ENCODE results near the gene PRDM1.

Gene PRDM1

DNA sequence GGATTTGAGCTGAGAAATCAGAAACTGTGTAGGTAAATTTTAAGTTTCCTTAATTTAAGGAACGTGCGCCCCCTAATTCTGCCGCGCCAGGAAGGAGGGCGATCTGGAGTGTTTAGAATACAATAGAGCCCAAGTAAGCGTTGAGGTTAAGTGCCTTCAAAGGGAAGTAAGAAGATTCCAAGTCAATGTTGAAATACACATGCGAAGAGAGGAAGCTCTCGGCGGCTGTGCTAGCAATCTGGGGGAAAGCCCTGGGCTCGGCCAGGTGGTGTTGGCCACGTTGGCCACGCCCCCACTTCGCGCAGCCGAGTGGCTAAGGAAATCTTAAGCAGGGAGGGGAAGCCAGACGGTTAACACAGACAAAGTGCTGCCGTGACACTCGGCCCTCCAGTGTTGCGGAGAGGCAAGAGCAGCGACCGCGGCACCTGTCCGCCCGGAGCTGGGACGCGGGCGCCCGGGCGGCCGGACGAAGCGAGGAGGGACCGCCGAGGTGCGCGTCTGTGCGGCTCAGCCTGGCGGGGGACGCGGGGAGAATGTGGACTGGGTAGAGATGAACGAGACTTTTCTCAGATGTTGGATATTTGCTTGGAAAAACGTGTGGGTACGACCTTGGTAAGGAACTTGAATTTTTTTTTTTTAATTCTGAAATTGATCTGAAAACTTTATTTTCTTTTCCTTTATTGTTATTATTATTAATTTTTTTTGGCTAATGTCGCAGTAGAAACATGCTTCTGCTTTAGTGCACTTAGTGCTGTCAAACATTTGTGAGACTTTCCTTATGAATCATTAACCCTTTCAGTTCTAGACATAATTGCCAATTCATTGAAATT lies at the start of gene PRDM1:
Gene PRDM1 (plus strand): TSS at position 353 of the 830 bp plus-strand sequence. CDS start 218 bp downstream, at position 571.
- peak; percentile 79 for FAIRE-seq
- DNase-seq (ENCODE audit: insufficient read length, low spot score): peak; percentile 64

DNA sequence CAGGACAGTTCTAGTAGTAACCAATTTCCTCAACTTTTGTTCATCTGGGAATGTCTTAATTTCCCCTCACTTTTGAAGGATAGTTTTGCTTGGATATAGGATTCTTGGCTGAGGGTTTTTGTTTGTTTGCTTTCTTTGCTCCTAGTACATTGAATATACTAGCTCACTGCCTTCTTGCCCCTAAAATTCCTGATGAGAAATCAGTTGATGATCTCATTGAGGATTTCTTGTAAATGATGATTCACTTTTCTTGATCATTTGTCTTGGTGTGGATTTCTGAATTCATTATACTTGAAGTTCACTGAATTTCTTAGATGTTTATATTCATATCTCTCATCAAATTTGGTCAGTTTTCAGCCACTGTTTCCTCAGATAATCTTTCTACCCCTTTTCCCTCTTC lies 49.1 kb upstream of the PRDM1 start:
- DNase-seq (ENCODE audit: insufficient read length, low spot score) (peak; percentile 14), FAIRE-seq (no peak)

DNA sequence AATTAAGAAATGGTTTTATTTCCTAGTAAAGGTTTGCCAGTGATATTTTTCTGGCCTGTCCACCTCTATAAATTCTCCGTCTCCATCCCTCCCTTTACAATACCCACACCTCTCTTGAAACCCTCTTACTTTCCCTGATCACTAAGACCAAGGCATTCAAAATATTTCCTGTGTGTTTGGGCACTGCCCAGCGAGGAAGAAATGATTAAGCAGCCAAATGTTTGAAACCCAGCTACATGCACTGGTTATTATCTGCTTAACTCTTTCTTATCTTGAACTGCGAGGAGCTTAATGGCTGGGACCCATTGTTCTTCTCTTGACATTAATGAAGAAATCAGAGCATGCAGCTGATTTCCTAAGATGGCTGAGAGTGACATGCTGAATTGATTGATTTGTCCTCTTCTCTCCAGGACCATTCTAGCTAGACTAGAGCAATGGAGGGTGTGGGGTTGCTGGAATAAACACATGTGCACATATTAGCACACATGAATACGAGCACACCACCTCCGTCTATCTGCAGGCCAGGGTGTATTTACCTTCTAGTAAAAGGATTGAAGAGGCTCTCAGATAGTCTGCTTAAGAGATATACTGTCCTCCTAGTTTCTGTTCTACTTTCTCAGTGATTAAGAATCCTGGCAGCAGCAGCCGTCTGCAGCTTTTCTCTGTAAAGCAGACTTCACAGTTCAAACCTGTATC lies 46.1 kb upstream of the PRDM1 start:
- DNase-seq (ENCODE audit: insufficient read length, low spot score) (no peak), FAIRE-seq (no peak)

GRCh38 chr6:106044151-106044550 lies 42.0 kb upstream of the PRDM1 start:
- FAIRE-seq: no peak

GRCh38 chr6:106045077-106045476 lies 41.1 kb upstream of the PRDM1 start:
- FAIRE-seq (no peak), DNase-seq (ENCODE audit: insufficient read length, low spot score) (no peak)

More at GRCh38 chr6:106044151-106044550, 42.0 kb upstream of the PRDM1 start:
- no peak for DNase-seq (ENCODE audit: insufficient read length, low spot score)

- FAIRE-seq (no peak), DNase-seq (ENCODE audit: insufficient read length, low spot score) (no peak)
Observed at GRCh38 chr6:106046116-106046853, 39.9 kb upstream of the PRDM1 start.

GRCh38 chr6:106046854-106047200 lies 39.3 kb upstream of the PRDM1 start:
- DNase-seq (ENCODE audit: insufficient read length, low spot score) (no peak), FAIRE-seq (no peak)

- FAIRE-seq (no peak), DNase-seq (ENCODE audit: insufficient read length, low spot score) (no peak)
Observed at GRCh38 chr6:106048336-106048735, 37.8 kb upstream of the PRDM1 start.

DNA sequence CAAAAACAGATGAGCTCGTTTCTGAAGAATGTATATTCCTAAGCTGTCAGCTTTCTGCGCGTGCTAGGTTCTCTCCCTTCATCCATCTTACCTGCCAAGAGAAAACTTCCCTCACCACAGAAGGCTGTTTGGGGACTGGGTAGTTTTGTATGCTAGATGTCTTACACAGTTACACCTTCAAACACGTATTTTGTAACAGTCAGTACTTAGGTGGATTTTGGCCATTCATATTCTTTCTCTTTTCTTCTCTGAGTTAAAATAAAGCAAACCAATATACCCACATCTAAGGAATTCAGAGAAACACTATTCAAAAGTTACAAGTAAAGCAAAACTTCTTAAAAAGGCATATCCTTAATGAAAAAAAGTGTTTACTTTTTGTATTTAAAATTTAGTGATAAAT lies 35.6 kb upstream of the PRDM1 start:
- FAIRE-seq: no peak
- DNase-seq (ENCODE audit: insufficient read length, low spot score): no peak

DNA sequence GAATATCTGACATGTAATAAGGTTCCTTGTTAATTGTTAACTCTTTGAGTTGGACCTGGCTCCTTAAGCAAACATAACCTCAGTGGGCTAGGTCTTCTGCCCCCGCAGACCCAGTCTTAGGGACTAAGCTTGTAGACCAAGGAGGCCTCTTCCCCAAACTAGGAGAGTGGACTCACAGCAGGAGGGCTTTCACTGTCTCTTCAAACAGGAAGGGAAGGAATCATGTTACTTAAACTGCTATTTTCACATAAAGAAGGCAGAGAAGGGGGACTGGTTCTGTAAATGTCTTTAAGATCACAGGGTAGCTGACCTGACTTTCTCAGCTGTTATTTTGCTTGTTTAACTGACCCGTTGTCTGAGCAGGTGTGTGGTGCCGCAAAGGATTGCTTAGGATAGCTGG lies 34.9 kb upstream of the PRDM1 start:
- FAIRE-seq: no peak
- no peak for DNase-seq (ENCODE audit: insufficient read length, low spot score)

- DNase-seq (ENCODE audit: insufficient read length, low spot score) (no peak), FAIRE-seq (no peak)
Observed at GRCh38 chr6:106053484-106054205, 32.5 kb upstream of the PRDM1 start.

DNA sequence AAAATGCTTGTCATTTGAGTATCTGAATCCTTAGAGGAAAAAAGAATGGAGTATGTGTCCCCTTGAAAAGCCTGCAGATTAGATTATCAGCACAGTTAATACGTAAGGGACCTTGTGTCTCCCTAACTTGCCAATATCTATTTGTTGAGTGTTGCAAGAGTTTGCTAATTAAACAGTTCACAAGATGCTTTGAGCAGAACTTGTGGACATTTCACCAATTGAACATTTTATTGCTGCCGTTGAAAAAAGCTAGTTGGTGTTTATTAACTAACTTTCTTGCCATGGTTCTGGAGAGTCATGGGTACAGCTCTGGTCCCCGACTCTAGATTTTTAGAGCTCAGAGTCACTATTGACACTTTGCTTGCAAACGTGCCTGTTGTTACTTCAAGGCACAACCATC lies 30.6 kb upstream of the PRDM1 start:
- FAIRE-seq: no peak
- no peak for DNase-seq (ENCODE audit: insufficient read length, low spot score)

DNA sequence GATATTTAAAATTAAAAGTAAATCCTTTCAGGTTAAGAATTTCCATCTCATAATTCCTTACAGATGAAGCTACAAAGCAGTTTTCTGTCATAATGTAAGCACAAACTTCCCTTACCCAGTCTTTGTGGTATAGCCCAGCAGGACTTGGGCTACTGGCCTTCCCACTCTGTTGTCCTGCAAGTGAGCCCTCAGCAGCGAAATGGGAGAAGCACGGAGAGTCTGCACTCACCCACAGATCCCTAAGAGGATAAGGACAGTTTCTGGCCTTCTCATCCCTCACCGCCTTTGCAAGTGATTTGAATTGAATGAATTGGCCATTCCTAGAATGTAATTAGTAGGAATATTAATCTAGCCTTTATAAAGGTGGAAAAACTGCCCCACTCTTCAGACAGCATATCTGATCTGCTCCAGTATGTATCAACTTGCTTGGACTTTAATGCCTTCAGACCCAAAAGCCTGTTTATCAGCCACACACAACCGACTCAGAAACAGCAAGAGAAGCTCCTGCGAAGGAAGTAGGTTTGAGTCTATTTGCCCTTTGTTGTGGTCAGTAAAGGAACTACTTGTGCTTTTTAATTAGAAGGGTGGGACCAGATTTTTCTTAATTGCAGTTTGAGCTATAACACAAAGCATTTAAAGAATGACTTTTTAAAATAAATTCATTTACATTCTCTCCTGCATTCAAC lies 29.9 kb upstream of the PRDM1 start:
- FAIRE-seq: no peak
- no peak for DNase-seq (ENCODE audit: insufficient read length, low spot score)

DNA sequence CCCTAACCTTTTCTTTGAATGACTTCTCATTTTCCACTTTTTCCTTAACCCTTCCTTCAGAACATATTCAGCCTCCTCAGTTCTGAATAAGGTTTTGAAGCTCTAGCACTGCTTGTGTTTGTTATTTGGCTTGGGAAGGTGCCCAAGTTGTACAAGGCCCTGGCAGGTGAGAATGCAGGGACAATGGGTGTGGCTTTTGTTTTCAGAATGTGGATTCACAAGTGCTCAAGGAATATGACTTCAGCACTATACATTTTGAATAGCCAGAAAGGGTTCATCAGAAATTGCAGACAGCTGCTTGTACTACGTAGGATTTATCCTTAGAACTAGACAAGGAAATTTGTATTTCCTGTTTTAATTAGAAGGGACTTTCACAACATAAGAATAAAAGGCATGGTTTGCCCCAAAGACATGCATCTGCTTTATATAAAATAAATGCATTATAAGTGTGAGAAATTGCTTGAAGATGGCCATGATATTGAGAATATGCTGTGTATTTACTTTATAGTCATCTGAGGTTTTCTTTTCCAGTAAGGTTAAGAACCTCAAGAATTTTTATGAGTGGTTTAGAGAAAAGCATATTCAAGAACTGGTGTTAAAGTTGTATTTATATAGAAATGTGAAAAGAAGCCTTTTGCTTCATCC lies 29.3 kb upstream of the PRDM1 start:
- FAIRE-seq (no peak), DNase-seq (ENCODE audit: insufficient read length, low spot score) (no peak)

DNA sequence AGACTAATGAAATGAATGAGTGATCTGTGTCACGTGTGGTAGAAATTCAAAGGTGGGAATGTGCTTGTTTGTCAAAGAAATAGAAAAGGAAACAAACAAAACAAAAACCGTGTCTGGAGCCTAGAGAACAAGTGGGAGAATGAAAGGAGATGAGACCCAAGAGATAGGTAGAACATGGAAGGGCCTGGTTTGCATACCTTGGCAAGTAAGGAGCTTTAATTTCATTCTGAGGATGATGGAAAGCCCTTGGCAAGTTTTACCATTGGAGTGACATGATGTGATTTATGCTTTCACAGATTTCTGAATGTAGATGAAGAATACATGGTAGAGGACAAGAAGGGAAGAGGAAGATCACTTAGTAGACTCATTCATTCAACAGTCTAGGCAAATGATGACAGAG lies 26.8 kb upstream of the PRDM1 start:
- no peak for DNase-seq (ENCODE audit: insufficient read length, low spot score)
- FAIRE-seq: no peak

GRCh38 chr6:106060167-106060566 lies 26.0 kb upstream of the PRDM1 start:
- DNase-seq (ENCODE audit: insufficient read length, low spot score): no peak
- FAIRE-seq: no peak

GRCh38 chr6:106063448-106063850 lies 22.7 kb upstream of the PRDM1 start:
- FAIRE-seq (no peak), DNase-seq (ENCODE audit: insufficient read length, low spot score) (no peak)

DNA sequence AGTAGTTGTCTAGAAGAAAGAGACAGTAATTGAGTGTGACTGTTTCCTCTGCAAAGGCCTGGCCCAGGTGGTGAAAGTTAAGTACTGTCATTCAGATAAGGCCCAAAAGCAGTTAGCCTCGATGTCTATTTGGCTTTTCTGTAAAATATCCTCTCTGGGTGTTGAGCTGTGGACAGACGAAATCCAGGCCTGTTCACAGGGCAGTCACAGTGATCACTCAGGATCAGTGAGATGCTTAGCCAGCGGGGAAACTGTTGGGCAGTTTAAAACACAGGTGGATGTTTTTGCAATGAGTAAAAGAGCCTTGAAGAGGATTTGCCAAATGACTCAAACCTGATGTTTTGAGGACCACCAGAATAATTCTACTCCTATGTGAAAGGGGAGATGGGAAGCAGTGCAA lies 22.0 kb upstream of the PRDM1 start:
- FAIRE-seq (no peak), DNase-seq (ENCODE audit: insufficient read length, low spot score) (no peak)

GRCh38 chr6:106064756-106065155 lies 21.4 kb upstream of the PRDM1 start:
- DNase-seq (ENCODE audit: insufficient read length, low spot score): no peak
- FAIRE-seq: no peak

- DNase-seq (ENCODE audit: insufficient read length, low spot score) (no peak), FAIRE-seq (no peak)
Observed at GRCh38 chr6:106066989-106067388, 19.1 kb upstream of the PRDM1 start.

All from HTR-8/SVneo (cell line).